IMR-90 (cell line): ENCODE results near the gene CEP128. TPM values are rescaled to one million over a fixed set of nuclear protein-coding genes. Genes with fewer than 3 reads are reported as not detected.

Experiments used
- ATAC-seq: fragments of 200-7000 bp; cut with Tn5 transposase; 2 replicates; pipeline ENCODE4 v1.9.1; 2020; ENCODE audit warnings: low read depth, mild to moderate bottlenecking, moderate library complexity
- BruUV-seq: library from RNA; stranded (reverse); fragments of 400-500 nt; replicated peaks from 2 replicates; lab custom pipeline; 2021; lab: Mats Ljungman, UMichigan
- CTCF ChIA-PET: fragments of 300-600 bp; formaldehyde crosslinking; extraction: SDS; loops from one replicate; lab custom pipeline; 2021; ENCODE audit warnings: antibody characterized with exemption; lab: Yijun Ruan, JAX
- POLR2A ChIA-PET: fragments of 300-600 bp; sonication (Branson Sonifier 250); formaldehyde crosslinking; loops from one replicate; lab custom pipeline; 2022; ENCODE audit warnings: antibody characterized with exemption; ENCODE audit not compliant: unreplicated experiment; lab: Charles Lee
- DNase-seq: peaks from one replicate; pipeline ENCODE4 v3.0.0; 2013
- H2AFZ ChIP-seq: replicated peaks from 2 replicates; pipeline ENCODE3; 2013; ENCODE audit warnings: low read length, mild to moderate bottlenecking; ENCODE audit not compliant: poor library complexity
- H2AK5ac ChIP-seq: 2 replicates; pipeline ENCODE4 v1.6.1; 2013; ENCODE audit warnings: low read depth, low read length, inconsistent platforms
- H2AK9ac ChIP-seq: replicated peaks from 2 replicates; pipeline ENCODE3; 2013; ENCODE audit warnings: mild to moderate bottlenecking, low read depth, low read length, moderate library complexity; ENCODE audit not compliant: poor library complexity
- H2BK120ac ChIP-seq: 2 replicates; pipeline ENCODE4 v1.6.1; 2013; ENCODE audit warnings: low read depth, low read length, inconsistent platforms
- H2BK15ac ChIP-seq: 3 replicates; pipeline ENCODE4 v1.6.1; 2013; ENCODE audit warnings: low read depth, low read length, inconsistent platforms
- H2BK20ac ChIP-seq: 2 replicates; pipeline ENCODE4 v1.6.1; 2013; ENCODE audit warnings: low read depth, mild to moderate bottlenecking, inconsistent platforms, low read length, moderate library complexity
- H2BK5ac ChIP-seq: 2 replicates; pipeline ENCODE4 v1.6.1; 2013; ENCODE audit warnings: mild to moderate bottlenecking, low read depth, low read length, inconsistent platforms; ENCODE audit not compliant: poor library complexity, severe bottlenecking
- H3K14ac ChIP-seq: replicated peaks from 2 replicates; pipeline ENCODE4 v1.6.1; 2013; ENCODE audit warnings: low read depth, low read length, inconsistent platforms
- H3K18ac ChIP-seq: 2 replicates; pipeline ENCODE4 v1.6.1; 2013; ENCODE audit warnings: low read depth, low read length, control low read depth
- H3K23ac ChIP-seq: 2 replicates; pipeline ENCODE4 v1.6.1; 2013; ENCODE audit warnings: low read depth, low read length, inconsistent platforms
- H3K27ac ChIP-seq: 2 replicates; pipeline ENCODE4 v1.5.1; 2013; ENCODE audit warnings: mild to moderate bottlenecking, control low read depth, low read length; ENCODE audit not compliant: insufficient read depth
- H3K27me3 ChIP-seq: 2 replicates; pipeline ENCODE4 v1.6.1; 2013; ENCODE audit warnings: low read length; ENCODE audit not compliant: control insufficient read depth, insufficient read depth
- H3K36me3 ChIP-seq: 2 replicates; pipeline ENCODE4 v1.6.1; 2013; ENCODE audit warnings: low read length, mixed read lengths; ENCODE audit not compliant: control insufficient read depth, insufficient read depth
- H3K4ac ChIP-seq: 2 replicates; pipeline ENCODE4 v1.6.1; 2013; ENCODE audit warnings: low read depth, low read length, inconsistent platforms
- H3K4me1 ChIP-seq: 2 replicates; pipeline ENCODE4 v1.6.1; 2013; ENCODE audit warnings: low read length, mixed read lengths; ENCODE audit not compliant: control insufficient read depth, insufficient read depth
- H3K4me2 ChIP-seq: 2 replicates; pipeline ENCODE4 v1.6.1; 2013; ENCODE audit warnings: low read depth, mild to moderate bottlenecking, control low read depth, low read length, moderate library complexity
- H3K4me3 ChIP-seq: 2 replicates; pipeline ENCODE4 v1.5.1; 2013; ENCODE audit warnings: low read depth, mild to moderate bottlenecking, control low read depth, low read length, moderate library complexity; ENCODE audit not compliant: insufficient read depth
- H3K56ac ChIP-seq: 2 replicates; pipeline ENCODE4 v1.6.1; 2013; ENCODE audit warnings: low read length, inconsistent platforms; ENCODE audit not compliant: insufficient read depth; ENCODE audit errors: extremely low read depth
- H3K79me1 ChIP-seq, 2 experiments: 2 replicates each; pipeline ENCODE4 v1.6.1; 2013; ENCODE audit warnings: low read length in 2 of 2, inconsistent platforms in 1 of 2, low read depth in 1 of 2
- H3K9ac ChIP-seq: 2 replicates; pipeline ENCODE4 v1.6.1; 2013; ENCODE audit warnings: low read depth, low read length, control low read depth
- H3K9me1 ChIP-seq: 2 replicates; pipeline ENCODE4 v1.6.1; 2013; ENCODE audit warnings: low read length, inconsistent platforms; ENCODE audit not compliant: insufficient read depth
- H3K9me3 ChIP-seq: 2 replicates; pipeline ENCODE4 v1.6.1; 2013; ENCODE audit warnings: low read length; ENCODE audit not compliant: control insufficient read depth, insufficient read depth
- H4K20me1 ChIP-seq: 2 replicates; pipeline ENCODE4 v1.6.1; 2013; ENCODE audit warnings: low read length, inconsistent platforms; ENCODE audit not compliant: insufficient read depth
- H4K5ac ChIP-seq: 2 replicates; pipeline ENCODE4 v1.6.1; 2013; ENCODE audit warnings: mild to moderate bottlenecking, low read depth, low read length, control low read depth
- H4K8ac ChIP-seq, 2 experiments: 2 replicates each; pipeline ENCODE4 v1.6.1; 2013; ENCODE audit warnings: low read depth in 2 of 2, low read length in 2 of 2, control low read depth in 1 of 2, inconsistent platforms in 1 of 2
- H4K91ac ChIP-seq: 2 replicates; pipeline ENCODE4 v1.6.1; 2013; ENCODE audit warnings: low read depth, low read length, inconsistent platforms; ENCODE audit not compliant: insufficient read depth
- BHLHE40 ChIP-seq: fragments of 150-350 bp; IDR thresholded peaks from 2 replicates; pipeline ENCODE4 v1.6.1; 2016; ENCODE audit warnings: mild to moderate bottlenecking, low read depth, low read length
- CEBPB ChIP-seq: IDR thresholded peaks from 2 replicates; pipeline ENCODE4 v1.6.1; 2012; ENCODE audit warnings: low read depth, low read length, improper control_type of control experiment
- CHD1 ChIP-seq: IDR thresholded peaks from 2 replicates; pipeline ENCODE4 v1.6.1; 2012; ENCODE audit warnings: low read depth, low read length, improper control_type of control experiment
- FOS ChIP-seq: fragments of 150-350 bp; IDR thresholded peaks from 2 replicates; pipeline ENCODE4 v1.6.1; 2016; ENCODE audit warnings: low read depth, low read length
- MAFK ChIP-seq: IDR thresholded peaks from 2 replicates; pipeline ENCODE4 v1.6.1; 2012; ENCODE audit warnings: low read depth, low read length, improper control_type of control experiment
- MAZ ChIP-seq: IDR thresholded peaks from 2 replicates; pipeline ENCODE4 v1.6.1; 2012; ENCODE audit warnings: low read depth, mild to moderate bottlenecking, low read length, improper control_type of control experiment, moderate library complexity, borderline replicate concordance
- MXI1 ChIP-seq: IDR thresholded peaks from 2 replicates; pipeline ENCODE4 v1.6.1; 2012; ENCODE audit warnings: low read depth, mild to moderate bottlenecking, low read length, moderate library complexity, borderline replicate concordance
- NFE2L2 ChIP-seq: fragments of 150-350 bp; IDR thresholded peaks from 2 replicates; pipeline ENCODE4 v1.6.1; 2016; ENCODE audit warnings: low read depth, mild to moderate bottlenecking, low read length
- POLR2A ChIP-seq: IDR thresholded peaks from 2 replicates; pipeline ENCODE4 v1.6.1; 2012; ENCODE audit warnings: mild to moderate bottlenecking, low read depth, low read length
- RAD21 ChIP-seq: IDR thresholded peaks from 2 replicates; pipeline ENCODE4 v1.6.1; 2012; ENCODE audit warnings: low read length, improper control_type of control experiment
- RCOR1 ChIP-seq: IDR thresholded peaks from 2 replicates; pipeline ENCODE4 v1.6.1; 2012; ENCODE audit warnings: mild to moderate bottlenecking, low read length, improper control_type of control experiment; ENCODE audit not compliant: insufficient replicate concordance
- RFX5 ChIP-seq: IDR thresholded peaks from 2 replicates; pipeline ENCODE4 v1.8.0; 2012; ENCODE audit warnings: low read depth, mild to moderate bottlenecking, low read length, moderate library complexity
- SMC3 ChIP-seq: fragments of 150-350 bp; IDR thresholded peaks from 2 replicates; pipeline ENCODE4 v1.6.1; 2016; ENCODE audit warnings: low read depth, mild to moderate bottlenecking, antibody characterized with exemption, low read length, moderate library complexity
- USF2 ChIP-seq: fragments of 150-350 bp; IDR thresholded peaks from 2 replicates; pipeline ENCODE4 v1.6.1; 2017; ENCODE audit warnings: mild to moderate bottlenecking, antibody characterized with exemption, low read length, low read depth
- WGBS, 2 experiments: methylation state at CpG; one replicate each; pipeline versions ENCODE4 v1.1.5 to v1.1.7; 2013; ENCODE audit warnings: missing lambda C conversion rate in 2 of 2; ENCODE audit not compliant: insufficient read length in 1 of 2; ENCODE audit errors: extremely low coverage in 2 of 2; 5-methylcytosine and 5-hydroxymethylcytosine counted together
- dilution Hi-C: fragments of 300-500 bp; cut with HindIII; formaldehyde crosslinking; loops from one replicate; pipeline ENCODE4 v1.14.3; 2018; ENCODE audit warnings: low sequenced_read_pairs; ENCODE audit not compliant: unreplicated experiment
- in situ Hi-C: fragments of 300-500 bp; cut with MboI; formaldehyde crosslinking; loops from 3 replicates; pipeline ENCODE4 v1.14.3; 2019; ENCODE audit warnings: low sequenced_read_pairs, inconsistent platforms, mixed read lengths
- intact Hi-C: fragments of 100-400 bp; cut with micrococcal nuclease; formaldehyde crosslinking; loops from 2 replicates; pipeline ENCODE4 v1.10.0; 2022
- polyA plus RNA-seq, 3 experiments: library from polyadenylated mRNA; depleted of rRNA; stranded (reverse); fragments of >200 nt; gene quantifications; 2 replicates each; pipeline ENCODE4 v1.2.3, GENCODE V29; 2012; ENCODE audit warnings: low replicate concordance in 1 of 3
- total RNA-seq: library from RNA; depleted of rRNA; stranded (reverse); fragments of >200 nt; gene quantifications from 2 replicates; pipeline ENCODE4 v1.2.3, GENCODE V29; 2012
- TF ChIP-seq, protein P1 (sequence below): conservative IDR thresholded peaks from 2 replicates; pipeline ENCODE4 v1.5.1; 2012; ENCODE audit warnings: mild to moderate bottlenecking, low read depth, low read length, improper control_type of control experiment
- TF ChIP-seq, protein P2 (sequence below): fragments of 150-350 bp; IDR thresholded peaks from 2 replicates; pipeline ENCODE4 v1.6.1; 2016; ENCODE audit warnings: low read depth, mild to moderate bottlenecking, low read length, moderate library complexity, borderline replicate concordance

The CEP128 gene
- total and polyA plus RNA-seq, 2 of the 4 experiments (the other 2 are of a cell fraction) = 1.9 to 5.7 TPM

- Histone ChIP-seq H3K4me3 (no peak overlapping the region), H2AK9ac (no peak overlapping the region), H3K14ac (no peak overlapping the region), H3K9me1 (no peaks in the 10 kb centered on the region), H2BK15ac (no peak overlapping the region), H2BK5ac (no peak overlapping the region), H3K9ac (no peak overlapping the region), H2AK5ac (no peak overlapping the region), H4K8ac (no peak overlapping the region), H4K91ac (no peak overlapping the region), H4K5ac (no peak overlapping the region), H4K20me1 (no peaks in the 10 kb centered on the region), H3K9me3 (no peaks in the 10 kb centered on the region), H2BK120ac (no peak overlapping the region), H3K79me1 (no peaks in the 10 kb centered on the region), H2BK20ac (no peak overlapping the region), H3K23ac (no peak overlapping the region), H3K27ac (no peak overlapping the region), H3K4me1 (no peaks in the 10 kb centered on the region), H3K18ac (no peak overlapping the region), H3K4me2 (no peak overlapping the region), H3K27me3 (no peaks in the 10 kb centered on the region), H3K36me3 (no peaks in the 10 kb centered on the region), H3K4ac (no peak overlapping the region), H3K56ac (no peak overlapping the region), H2AFZ (no peak overlapping the region)
- in situ Hi-C loops (no loop called here), dilution Hi-C loops (no loop called here), intact Hi-C loops (no loop called here)
- ChIA-PET CTCF (no interaction called here), POLR2A (no interaction called here)
- no CpG with 5 or more reads among the region's 3 CpGs for WGBS, 2 experiments
- no peak for ATAC-seq
- DNase-seq = no peak
- TF ChIP-seq RCOR1 = no peak
- TF ChIP-seq, protein P1, sequence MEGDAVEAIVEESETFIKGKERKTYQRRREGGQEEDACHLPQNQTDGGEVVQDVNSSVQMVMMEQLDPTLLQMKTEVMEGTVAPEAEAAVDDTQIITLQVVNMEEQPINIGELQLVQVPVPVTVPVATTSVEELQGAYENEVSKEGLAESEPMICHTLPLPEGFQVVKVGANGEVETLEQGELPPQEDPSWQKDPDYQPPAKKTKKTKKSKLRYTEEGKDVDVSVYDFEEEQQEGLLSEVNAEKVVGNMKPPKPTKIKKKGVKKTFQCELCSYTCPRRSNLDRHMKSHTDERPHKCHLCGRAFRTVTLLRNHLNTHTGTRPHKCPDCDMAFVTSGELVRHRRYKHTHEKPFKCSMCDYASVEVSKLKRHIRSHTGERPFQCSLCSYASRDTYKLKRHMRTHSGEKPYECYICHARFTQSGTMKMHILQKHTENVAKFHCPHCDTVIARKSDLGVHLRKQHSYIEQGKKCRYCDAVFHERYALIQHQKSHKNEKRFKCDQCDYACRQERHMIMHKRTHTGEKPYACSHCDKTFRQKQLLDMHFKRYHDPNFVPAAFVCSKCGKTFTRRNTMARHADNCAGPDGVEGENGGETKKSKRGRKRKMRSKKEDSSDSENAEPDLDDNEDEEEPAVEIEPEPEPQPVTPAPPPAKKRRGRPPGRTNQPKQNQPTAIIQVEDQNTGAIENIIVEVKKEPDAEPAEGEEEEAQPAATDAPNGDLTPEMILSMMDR = no peak
- TF ChIP-seq CHD1 = no peak
- no peak for TF ChIP-seq MXI1
- TF ChIP-seq, protein P2, sequence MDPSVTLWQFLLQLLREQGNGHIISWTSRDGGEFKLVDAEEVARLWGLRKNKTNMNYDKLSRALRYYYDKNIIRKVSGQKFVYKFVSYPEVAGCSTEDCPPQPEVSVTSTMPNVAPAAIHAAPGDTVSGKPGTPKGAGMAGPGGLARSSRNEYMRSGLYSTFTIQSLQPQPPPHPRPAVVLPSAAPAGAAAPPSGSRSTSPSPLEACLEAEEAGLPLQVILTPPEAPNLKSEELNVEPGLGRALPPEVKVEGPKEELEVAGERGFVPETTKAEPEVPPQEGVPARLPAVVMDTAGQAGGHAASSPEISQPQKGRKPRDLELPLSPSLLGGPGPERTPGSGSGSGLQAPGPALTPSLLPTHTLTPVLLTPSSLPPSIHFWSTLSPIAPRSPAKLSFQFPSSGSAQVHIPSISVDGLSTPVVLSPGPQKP = no peak
- no peak for TF ChIP-seq USF2
- no peak for TF ChIP-seq NFE2L2
- no peak for TF ChIP-seq CEBPB
- TF ChIP-seq FOS = no peak
- no peak for TF ChIP-seq MAZ
- no peak for TF ChIP-seq POLR2A
- TF ChIP-seq BHLHE40 = no peak
- TF ChIP-seq SMC3 = no peak
- TF ChIP-seq RFX5 = no peak
- no peak for TF ChIP-seq MAFK
- TF ChIP-seq RAD21 = no peak
- BruUV-seq = no TSS peak
These were observed 248.6 kb downstream of the CEP128 start for GRCh38 chr14:80692903-80693302.
